ENCODE results near the gene UNCX.

GRCh38 chr7:1249731-1250130 is 17.1 kb downstream of the UNCX start:
- no peak for TF ChIP-seq POLR2A (IDR thresholded peaks at IDR 0.05)
- no peak for TF ChIP-seq CTCF (IDR thresholded peaks at IDR 0.05)

All from lower leg skin (tissue), 3 donors.